NB4 (cell line): Measurements from ENCODE around the gene IMP3.

Experiments
- CTCF ChIP-seq: IDR thresholded peaks from one replicate; pipeline ENCODE4 v1.5.1; 2012; ENCODE audit warnings: low read depth, low read length
- POLR2A ChIP-seq: IDR thresholded peaks from 2 replicates; pipeline ENCODE4 v1.6.1; 2011; ENCODE audit warnings: mild to moderate bottlenecking; ENCODE audit not compliant: insufficient read length; ENCODE audit errors: extremely low read depth
- TF ChIP-seq, protein P1 (sequence below): IDR thresholded peaks from 2 replicates; pipeline ENCODE4 v1.6.1; 2011; ENCODE audit warnings: low read depth, low read length

GRCh38 chr15:75655931-75656330, 15.9 kb upstream of the IMP3 start:
- TF ChIP-seq, protein P1, sequence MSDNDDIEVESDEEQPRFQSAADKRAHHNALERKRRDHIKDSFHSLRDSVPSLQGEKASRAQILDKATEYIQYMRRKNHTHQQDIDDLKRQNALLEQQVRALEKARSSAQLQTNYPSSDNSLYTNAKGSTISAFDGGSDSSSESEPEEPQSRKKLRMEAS, result no peak
- no peak for TF ChIP-seq CTCF
- no peak for TF ChIP-seq POLR2A
